Bone marrow (tissue), 2 donors: ENCODE data around the gene SLC22A5.
"Not testable (repeated sequence)": the region's sequence is repeated elsewhere in the genome, so short reads cannot be mapped to it uniquely, and the experiment has no call there.

Experiments used
- DNase-seq, 2 donors: peaks; one replicate each; lab custom pipeline; 2025; lab: John Stamatoyannopoulos, UW

The SLC22A5 gene

GRCh38 chr5:132388244-132389050 lies 18.9 kb downstream of the SLC22A5 start:
- DNase-seq: no peak

GRCh38 chr5:132389051-132389331 lies 19.5 kb downstream of the SLC22A5 start:
- no peak for DNase-seq

- peak in 1 of 2 donors; percentile 43 for DNase-seq
Observed at GRCh38 chr5:132389585-132390286, 20.2 kb downstream of the SLC22A5 start.

- no peak for DNase-seq
Observed at GRCh38 chr5:132391247-132391646, 21.7 kb downstream of the SLC22A5 start.

GRCh38 chr5:132391870-132392269 lies 22.4 kb downstream of the SLC22A5 start:
- no peak for DNase-seq

- DNase-seq: no peak
Observed at GRCh38 chr5:132392411-132392810, 22.9 kb downstream of the SLC22A5 start.

- no peak for DNase-seq
Observed at GRCh38 chr5:132392978-132393825, 23.7 kb downstream of the SLC22A5 start.

- DNase-seq: no peak
Observed at GRCh38 chr5:132394667-132395259, 25.3 kb downstream of the SLC22A5 start.

- DNase-seq: no peak
Observed at GRCh38 chr5:132396589-132397031, 27.1 kb downstream of the SLC22A5 start.

- no peak for DNase-seq
Observed at GRCh38 chr5:132397224-132397623, 27.7 kb downstream of the SLC22A5 start.

- DNase-seq: not testable (repeated sequence)
Observed at GRCh38 chr5:132397936-132398675, 28.6 kb downstream of the SLC22A5 start.

GRCh38 chr5:132404041-132404440 lies 34.5 kb downstream of the SLC22A5 start:
- DNase-seq: not testable (repeated sequence)

GRCh38 chr5:132405646-132406045 lies 36.1 kb downstream of the SLC22A5 start:
- DNase-seq: peak in 1 of 2 donors; percentile 11

- DNase-seq: no peak
Observed at GRCh38 chr5:132406144-132406783, 36.8 kb downstream of the SLC22A5 start.

GRCh38 chr5:132407970-132408369 lies 38.5 kb downstream of the SLC22A5 start:
- no peak for DNase-seq

- DNase-seq: no peak
Observed at GRCh38 chr5:132408456-132408855, 38.9 kb downstream of the SLC22A5 start.

- DNase-seq: no peak
Observed at GRCh38 chr5:132408965-132409364, 39.5 kb downstream of the SLC22A5 start.

- DNase-seq: peak; percentile 75 to 88
Observed at GRCh38 chr5:132410451-132411303, 41.2 kb downstream of the SLC22A5 start.

GRCh38 chr5:132411304-132412013 lies 41.9 kb downstream of the SLC22A5 start:
- DNase-seq: peak in 1 of 2 donors; percentile 54
